ENCODE measurements around the gene TOR3A.
"Not testable (repeated sequence)": the region's sequence is repeated elsewhere in the genome, so short reads cannot be mapped to it uniquely, and the experiment has no call there.

The TOR3A gene

GRCh38 chr1:179115181-179115580, 33.3 kb downstream of the TOR3A start:
- 97% methylated on average over 3 of the region's 3 CpGs for WGBS
- no peak overlapping the region for H3K27ac ChIP-seq (ENCODE audit: low read depth, low read length)

GRCh38 chr1:179119513-179119912, 37.6 kb downstream of the TOR3A start:
- Histone ChIP-seq H3K9me3 (ENCODE audit: insufficient read depth, low read depth, low read length) (no peaks in the 10 kb centered on the region), H3K27me3 (ENCODE audit: insufficient read depth, low read length) (no peaks in the 10 kb centered on the region), H3K4me3 (ENCODE audit: low read length) (no peak overlapping the region), H3K36me3 (ENCODE audit: insufficient read depth, low read length) (peaks cover 37% of the 10 kb centered on the region), H3K27ac (ENCODE audit: low read depth, low read length) (peak overlapping the region; percentile 58; the same call in 1 of the 2 replicates), H3K4me1 (ENCODE audit: insufficient read depth, low read length) (no peaks in the 10 kb centered on the region; the same call in 1 of the 2 replicates), H3K9ac (ENCODE audit: low read depth, low read length) (no peak overlapping the region)

More at GRCh38 chr1:179115181-179115580, 33.3 kb downstream of the TOR3A start:
- no peak overlapping the region for H3K9ac ChIP-seq (ENCODE audit: low read depth, low read length)
- H3K9me3 ChIP-seq (ENCODE audit: insufficient read depth, low read depth, low read length): no peaks in the 10 kb centered on the region
- no peak overlapping the region for H3K4me3 ChIP-seq (ENCODE audit: low read length)
- no peaks in the 10 kb centered on the region for H3K27me3 ChIP-seq (ENCODE audit: insufficient read depth, low read length)
- H3K4me1 ChIP-seq (ENCODE audit: insufficient read depth, low read length): no peaks in the 10 kb centered on the region; the same call in 1 of the 2 replicates
- H3K36me3 ChIP-seq (ENCODE audit: insufficient read depth, low read length): peaks cover 54% of the 10 kb centered on the region

- Histone ChIP-seq H3K27ac (ENCODE audit: low read depth, low read length) (no peak overlapping the region), H3K9me3 (ENCODE audit: insufficient read depth, low read depth, low read length) (no peaks in the 10 kb centered on the region), H3K4me3 (ENCODE audit: low read length) (no peak overlapping the region), H3K27me3 (ENCODE audit: insufficient read depth, low read length) (no peaks in the 10 kb centered on the region), H3K36me3 (ENCODE audit: insufficient read depth, low read length) (peaks cover 42% of the 10 kb centered on the region), H3K4me1 (ENCODE audit: insufficient read depth, low read length) (no peaks in the 10 kb centered on the region; the same call in 1 of the 2 replicates), H3K9ac (ENCODE audit: low read depth, low read length) (no peak overlapping the region)
- 94% methylated on average over 2 of the region's 2 CpGs for WGBS
Measured at GRCh38 chr1:179120736-179121135, 38.9 kb downstream of the TOR3A start.

- peaks cover 47% of the 10 kb centered on the region for H3K36me3 ChIP-seq (ENCODE audit: insufficient read depth, low read length)
- H3K27ac ChIP-seq (ENCODE audit: low read depth, low read length): no peak overlapping the region
- no peak overlapping the region for H3K4me3 ChIP-seq (ENCODE audit: low read length)
- H3K27me3 ChIP-seq (ENCODE audit: insufficient read depth, low read length): no peaks in the 10 kb centered on the region
- no peaks in the 10 kb centered on the region for H3K9me3 ChIP-seq (ENCODE audit: insufficient read depth, low read depth, low read length)
- WGBS: 90% methylated on average over 7 of the region's 7 CpGs
- H3K9ac ChIP-seq (ENCODE audit: low read depth, low read length): no peak overlapping the region
- no peaks in the 10 kb centered on the region; the same call in 1 of the 2 replicates for H3K4me1 ChIP-seq (ENCODE audit: insufficient read depth, low read length)
Measured at GRCh38 chr1:179121159-179121938, 39.5 kb downstream of the TOR3A start.

GRCh38 chr1:179124873-179125272, 43.0 kb downstream of the TOR3A start:
- Histone ChIP-seq H3K27me3 (ENCODE audit: insufficient read depth, low read length) (no peaks in the 10 kb centered on the region), H3K9ac (ENCODE audit: low read depth, low read length) (no peak overlapping the region), H3K36me3 (ENCODE audit: insufficient read depth, low read length) (peaks cover 27% of the 10 kb centered on the region), H3K4me3 (ENCODE audit: low read length) (no peak overlapping the region), H3K9me3 (ENCODE audit: insufficient read depth, low read depth, low read length) (no peaks in the 10 kb centered on the region), H3K27ac (ENCODE audit: low read depth, low read length) (no peak overlapping the region), H3K4me1 (ENCODE audit: insufficient read depth, low read length) (no peaks in the 10 kb centered on the region)
- WGBS: no CpG with 5 or more reads among the region's 1 CpG

GRCh38 chr1:179126338-179127060, 44.6 kb downstream of the TOR3A start:
- H3K4me3 ChIP-seq (ENCODE audit: low read length): no peak overlapping the region
- H3K36me3 ChIP-seq (ENCODE audit: insufficient read depth, low read length): peaks cover 28% of the 10 kb centered on the region
- H3K27me3 ChIP-seq (ENCODE audit: insufficient read depth, low read length): no peaks in the 10 kb centered on the region
- no peak overlapping the region for H3K9ac ChIP-seq (ENCODE audit: low read depth, low read length)
- no peak overlapping the region for H3K27ac ChIP-seq (ENCODE audit: low read depth, low read length)
- no peaks in the 10 kb centered on the region for H3K4me1 ChIP-seq (ENCODE audit: insufficient read depth, low read length)
- WGBS: 96% methylated on average over 8 of the region's 8 CpGs
- no peaks in the 10 kb centered on the region for H3K9me3 ChIP-seq (ENCODE audit: insufficient read depth, low read depth, low read length)

GRCh38 chr1:179127163-179127895, 45.5 kb downstream of the TOR3A start:
- Histone ChIP-seq H3K4me3 (ENCODE audit: low read length) (no peak overlapping the region), H3K9me3 (ENCODE audit: insufficient read depth, low read depth, low read length) (no peaks in the 10 kb centered on the region), H3K4me1 (ENCODE audit: insufficient read depth, low read length) (no peaks in the 10 kb centered on the region), H3K36me3 (ENCODE audit: insufficient read depth, low read length) (peaks cover 28% of the 10 kb centered on the region), H3K9ac (ENCODE audit: low read depth, low read length) (no peak overlapping the region), H3K27ac (ENCODE audit: low read depth, low read length) (no peak overlapping the region), H3K27me3 (ENCODE audit: insufficient read depth, low read length) (no peaks in the 10 kb centered on the region)
- WGBS: 94% methylated on average over 4 of the region's 5 CpGs

GRCh38 chr1:179128520-179128919, 46.6 kb downstream of the TOR3A start:
- Histone ChIP-seq H3K9me3 (ENCODE audit: insufficient read depth, low read depth, low read length) (no peaks in the 10 kb centered on the region), H3K27me3 (ENCODE audit: insufficient read depth, low read length) (no peaks in the 10 kb centered on the region), H3K27ac (ENCODE audit: low read depth, low read length) (no peak overlapping the region), H3K4me1 (ENCODE audit: insufficient read depth, low read length) (no peaks in the 10 kb centered on the region), H3K36me3 (ENCODE audit: insufficient read depth, low read length) (peaks cover 26% of the 10 kb centered on the region), H3K9ac (ENCODE audit: low read depth, low read length) (no peak overlapping the region), H3K4me3 (ENCODE audit: low read length) (no peak overlapping the region)
- WGBS: over 99% methylated on average over 4 of the region's 4 CpGs

- 97% methylated on average over 10 of the region's 10 CpGs for WGBS
- H3K4me1 ChIP-seq (ENCODE audit: insufficient read depth, low read length): no peaks in the 10 kb centered on the region
- no peak overlapping the region for H3K4me3 ChIP-seq (ENCODE audit: low read length)
Measured at GRCh38 chr1:179129702-179130473, 48.0 kb downstream of the TOR3A start.

GRCh38 chr1:179135168-179135567, 53.3 kb downstream of the TOR3A start:
- H3K36me3 ChIP-seq (ENCODE audit: insufficient read depth, low read length): peaks cover 10% of the 10 kb centered on the region

More at GRCh38 chr1:179129702-179130473, 48.0 kb downstream of the TOR3A start:
- no peaks in the 10 kb centered on the region for H3K27me3 ChIP-seq (ENCODE audit: insufficient read depth, low read length)
- H3K9me3 ChIP-seq (ENCODE audit: insufficient read depth, low read depth, low read length): no peaks in the 10 kb centered on the region
- H3K36me3 ChIP-seq (ENCODE audit: insufficient read depth, low read length): peaks cover 25% of the 10 kb centered on the region
- no peak overlapping the region for H3K9ac ChIP-seq (ENCODE audit: low read depth, low read length)
- no peak overlapping the region for H3K27ac ChIP-seq (ENCODE audit: low read depth, low read length)

More at GRCh38 chr1:179135168-179135567, 53.3 kb downstream of the TOR3A start:
- H3K4me1 ChIP-seq (ENCODE audit: insufficient read depth, low read length); H3K9ac ChIP-seq (ENCODE audit: low read depth, low read length); H3K27ac ChIP-seq (ENCODE audit: low read depth, low read length); H3K4me3 ChIP-seq (ENCODE audit: low read length); H3K9me3 ChIP-seq (ENCODE audit: insufficient read depth, low read depth, low read length); H3K27me3 ChIP-seq (ENCODE audit: insufficient read depth, low read length): not testable (repeated sequence)
- 94% methylated on average over 27 of the region's 27 CpGs for WGBS
